Heart right ventricle (tissue), 16 donors: Measurements from ENCODE around the gene JAK1. TPM values are rescaled to one million over a fixed set of nuclear protein-coding genes. Genes with fewer than 3 reads are reported as not detected.

Experiments used
- ATAC-seq, 8 donors: fragments of 200-7000 bp; cut with Tn5 transposase; one replicate each; pipeline ENCODE4 v1.9.1; 2020; ENCODE audit warnings: mild to moderate bottlenecking in 8 of 8, moderate library complexity in 8 of 8, moderate number of reproducible peaks in 1 of 8
- DNase-seq, 2 donors: peaks; one replicate each; pipeline ENCODE4 v3.0.0-alpha.2; 2020
- H3K27ac ChIP-seq, 10 donors: fragments of 200-600 bp; sonication (generic) in 2 of 10; one replicate each; pipeline versions ENCODE4 v1.5.0 to v1.8.0; 2020 to 2022; ENCODE audit warnings: mild to moderate bottlenecking in 3 of 10
- H3K27me3 ChIP-seq, 7 donors: fragments of 200-600 bp; one replicate each; pipeline ENCODE4 v1.8.0; 2021 to 2022; ENCODE audit warnings: mild to moderate bottlenecking in 2 of 7
- H3K36me3 ChIP-seq, 9 donors: fragments of 200-600 bp; sonication (generic) in 1 of 9; one replicate each; pipeline versions ENCODE4 v1.5.0 to v1.8.0; 2020 to 2022; ENCODE audit warnings: mild to moderate bottlenecking in 2 of 9
- H3K4me1 ChIP-seq, 9 donors: fragments of 200-600 bp; sonication (generic) in 1 of 9; one replicate each; pipeline versions ENCODE4 v1.5.0 to v1.8.0; 2020 to 2022; ENCODE audit warnings: mild to moderate bottlenecking in 4 of 9
- H3K4me3 ChIP-seq, 10 donors: fragments of 200-600 bp; sonication (generic) in 2 of 10; one replicate each; pipeline versions ENCODE4 v1.5.0 to v1.8.0; 2020 to 2022; ENCODE audit warnings: mild to moderate bottlenecking in 7 of 10, moderate library complexity in 2 of 10
- H3K9me3 ChIP-seq, 11 donors: fragments of 200-600 bp in 10 of 11; sonication (generic) in 2 of 11; one replicate each; pipeline versions ENCODE4 v1.5.0 to v1.8.0; 2013 to 2022; ENCODE audit warnings: mild to moderate bottlenecking in 2 of 11, control low read depth in 1 of 11, moderate library complexity in 1 of 11
- WGBS, 2 donors: extraction: QIAGEN DNeasy Blood & Tissue Kit; methylation state at CpG; one replicate each; pipeline ENCODE4 v1.1.7; 2013; ENCODE audit warnings: inconsistent platforms in 1 of 2; 5-methylcytosine and 5-hydroxymethylcytosine counted together
- intact Hi-C, 10 donors: fragments of 100-400 bp; cut with DNase I; formaldehyde crosslinking; loops; one replicate each; pipeline versions ENCODE4 v1.11.1 to v1.14.2; 2022
- polyA plus RNA-seq, 2 donors: library from polyadenylated mRNA; stranded (reverse); fragments of 200-250 nt; gene quantifications; one replicate each; pipeline ENCODE4 v1.2.3, GENCODE V29; 2013
- total RNA-seq, 10 donors: library from RNA; stranded (reverse); fragmentation: NEBNext Ultra II Directional in 3 of 10; extraction: Animal tissue kit (Norgen Biotek cat#: 25700) in 3 of 10; gene quantifications; one replicate each; pipeline versions ENCODE4 v1.2.1 to v1.2.4, GENCODE V29; 2021 to 2023
- TF ChIP-seq, protein P1 (sequence below), 9 donors: fragments of 200-600 bp; sonication (generic) in 2 of 9; IDR thresholded peaks; one replicate each; pipeline versions ENCODE4 v1.5.0 to v1.8.0; 2021 to 2022; ENCODE audit warnings: antibody characterized with exemption in 9 of 9, mild to moderate bottlenecking in 5 of 9, moderate library complexity in 1 of 9
- donor health status: Arrhythmogenic right ventricular cardiomyopathy.
- donor health status: ischemic (EF 13 %, LVEDD 7.1; RV severe dilation, severe dysfunction).
- donor health status: healthy with polysubstance abuse.
- donor health status: DM: no; HTN: yes; CAD: no.
- donor health status: DM: no; HTN: no; CAD: no.
- donor health status: ischemic (EF 25% LVEDD 6.9; RV normal size, moderate dysfunction).
- donor health status: ischemic (EF 25% LVEDD 5.7; RV mildly dilated, moderate dysfunction).
- donor health status: healthy.
- donor health status: DM: yes; HTN: yes; CAD: no.
- donor health status: Ischemic cardiomyopathy.
- donor health status: ischemic (EF 35%, LVEDD 5.7; RV mildly dilated, moderate dysfunction).
- donor health status: nonischemic (EF 11% LVEDD 7.7; RV severe dilation, severe dysfunction).
- donor health status: DM: yes; HTN: yes; CAD: no.
- donor health status: PGD.
- donor health status: ischemic (EF 29% LVEDD 5.4; RV normal size, mild dysfunction).
- donor health status: nonischemic (EF 23%, LVEDD 6.1; RV moderate dilation, normal function).

The JAK1 gene
- total and polyA plus RNA-seq, 12 donors, result 20.1 to 122 (median 81.3) TPM

- H3K9me3 ChIP-seq, result no peaks in the 10 kb centered on the region
- WGBS, 2 donors, result 95 to 96% methylated on average over 11 of the region's 11 CpGs
- DNase-seq (no peak), ATAC-seq (no peak)
- intact Hi-C loops, result loop anchor here in 1 of 10 donors (1.0 kb wide), 1 partner anchor 73 kb away; no protein-coding TSS in a partner anchor
- TF ChIP-seq, protein P1, sequence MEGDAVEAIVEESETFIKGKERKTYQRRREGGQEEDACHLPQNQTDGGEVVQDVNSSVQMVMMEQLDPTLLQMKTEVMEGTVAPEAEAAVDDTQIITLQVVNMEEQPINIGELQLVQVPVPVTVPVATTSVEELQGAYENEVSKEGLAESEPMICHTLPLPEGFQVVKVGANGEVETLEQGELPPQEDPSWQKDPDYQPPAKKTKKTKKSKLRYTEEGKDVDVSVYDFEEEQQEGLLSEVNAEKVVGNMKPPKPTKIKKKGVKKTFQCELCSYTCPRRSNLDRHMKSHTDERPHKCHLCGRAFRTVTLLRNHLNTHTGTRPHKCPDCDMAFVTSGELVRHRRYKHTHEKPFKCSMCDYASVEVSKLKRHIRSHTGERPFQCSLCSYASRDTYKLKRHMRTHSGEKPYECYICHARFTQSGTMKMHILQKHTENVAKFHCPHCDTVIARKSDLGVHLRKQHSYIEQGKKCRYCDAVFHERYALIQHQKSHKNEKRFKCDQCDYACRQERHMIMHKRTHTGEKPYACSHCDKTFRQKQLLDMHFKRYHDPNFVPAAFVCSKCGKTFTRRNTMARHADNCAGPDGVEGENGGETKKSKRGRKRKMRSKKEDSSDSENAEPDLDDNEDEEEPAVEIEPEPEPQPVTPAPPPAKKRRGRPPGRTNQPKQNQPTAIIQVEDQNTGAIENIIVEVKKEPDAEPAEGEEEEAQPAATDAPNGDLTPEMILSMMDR (IDR thresholded peaks at IDR 0.05), result no peak
- no peak overlapping the region for H3K4me3 ChIP-seq
- H3K36me3 ChIP-seq, result peaks cover 0 to 68% (median 14%) of the 10 kb centered on the region in 9 donors
- no peaks in the 10 kb centered on the region for H3K27me3 ChIP-seq
- peaks cover 3 to 33% (median 20%) of the 10 kb centered on the region in 9 donors for H3K4me1 ChIP-seq
- no peak overlapping the region for H3K27ac ChIP-seq
These were observed 83.6 kb downstream of the JAK1 start for GRCh38 chr1:64882574-64883255.

DNA sequence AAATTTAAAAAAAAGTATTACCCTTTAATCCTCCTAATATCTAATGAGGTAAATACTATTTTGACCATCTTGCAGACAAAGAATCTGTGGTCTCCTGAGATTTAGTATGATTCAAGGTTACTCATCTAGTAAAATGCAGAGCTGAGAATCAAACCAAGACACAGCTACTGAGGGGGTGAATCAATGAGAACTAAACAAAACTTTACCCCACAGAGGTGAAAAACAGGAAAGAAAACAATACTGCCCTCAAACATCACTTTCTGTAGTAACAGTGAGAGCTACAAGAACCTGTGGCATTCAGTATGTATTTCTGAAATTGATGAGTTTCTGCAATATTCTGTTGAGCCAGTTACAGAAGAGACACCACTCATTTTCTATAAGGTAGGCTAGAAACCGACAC lies 85.1 kb downstream of the JAK1 start:
- intact Hi-C loops, result no loop called here
- H3K27ac ChIP-seq, result no peak overlapping the region
- TF ChIP-seq, protein P1 (IDR thresholded peaks at IDR 0.05), result no peak
- no peaks in the 10 kb centered on the region for H3K9me3 ChIP-seq
- peaks cover 0 to 82% (median 14%) of the 10 kb centered on the region in 9 donors for H3K36me3 ChIP-seq
- ATAC-seq, result no peak
- H3K4me1 ChIP-seq, result peaks cover 0 to 38% (median 14%) of the 10 kb centered on the region in 9 donors
- no peak overlapping the region for H3K4me3 ChIP-seq
- no peak for DNase-seq
- no peaks in the 10 kb centered on the region for H3K27me3 ChIP-seq
- 95 to 100% methylated on average over 1 of the region's 1 CpG for WGBS, 2 donors

- ATAC-seq (no peak), DNase-seq (no peak)
- Histone ChIP-seq H3K27ac (no peak overlapping the region), H3K4me3 (no peak overlapping the region), H3K4me1 (peaks cover 0 to 44% (median 16%) of the 10 kb centered on the region in 9 donors), H3K36me3 (peaks cover 0 to 85% (median 20%) of the 10 kb centered on the region in 9 donors), H3K9me3 (no peaks in the 10 kb centered on the region), H3K27me3 (no peaks in the 10 kb centered on the region)
- 97 to 99% methylated on average over 4 of the region's 4 CpGs for WGBS, 2 donors
- TF ChIP-seq, protein P1 (IDR thresholded peaks at IDR 0.05), result no peak
- intact Hi-C loops, result no loop called here
These were observed 85.9 kb downstream of the JAK1 start for GRCh38 chr1:64880449-64880848.

DNA sequence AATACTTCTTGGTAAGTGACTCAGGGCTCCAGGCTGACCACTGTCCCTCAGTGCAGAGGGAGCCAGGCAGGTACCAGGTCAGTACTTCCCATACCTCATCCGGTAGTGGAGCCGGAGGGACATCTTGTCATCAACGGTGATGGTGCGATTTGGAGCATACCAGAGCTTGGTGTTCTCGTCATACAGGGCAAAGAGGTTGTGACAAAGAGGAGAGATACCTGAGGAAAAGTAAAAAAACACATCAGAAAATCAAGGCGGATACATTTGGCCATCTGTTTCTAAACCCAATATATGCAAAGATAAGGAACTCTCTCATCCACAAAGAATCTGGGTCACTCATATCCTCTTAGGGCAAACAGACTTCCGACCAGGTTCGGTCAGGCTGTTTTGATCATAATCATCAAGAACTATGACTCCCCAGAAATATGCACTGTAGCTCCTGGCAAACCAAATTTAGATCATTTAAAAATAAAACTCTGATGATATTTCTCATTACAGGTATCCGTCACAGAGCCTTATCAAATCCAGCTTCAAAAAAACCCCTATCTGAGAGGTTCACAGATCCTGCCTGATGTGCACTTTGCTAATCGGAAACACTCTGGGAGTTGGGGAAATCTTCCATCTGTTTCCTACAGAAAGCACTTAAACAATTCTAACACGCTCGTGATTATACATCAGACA lies 87.3 kb downstream of the JAK1 start:
- 66 to 67% methylated on average over 12 of the region's 12 CpGs for WGBS, 2 donors
- H3K4me3 ChIP-seq, result no peak overlapping the region
- peaks cover 0 to 89% (median 25%) of the 10 kb centered on the region in 9 donors for H3K36me3 ChIP-seq
- H3K27me3 ChIP-seq, result no peaks in the 10 kb centered on the region
- ATAC-seq (no peak), DNase-seq (no peak)
- intact Hi-C loops, result loop anchor here in 3 of 10 donors (5.0 to 10.0 kb wide), 4 partner anchors 86 to 316 kb away; partner anchors contain the start of gene JAK1 (in 2 of the 3)
- H3K4me1 ChIP-seq, result peaks cover 0 to 54% (median 25%) of the 10 kb centered on the region in 9 donors
- peak overlapping the region in 1 of 10 donors; percentile 33 for H3K27ac ChIP-seq
- TF ChIP-seq, protein P1 (IDR thresholded peaks at IDR 0.05), result no peak
- H3K9me3 ChIP-seq, result no peaks in the 10 kb centered on the region
